T-helper 2 cell treated with Interferon-gamma antibody and Interleukin-4, amounts not matched to agents 5 μg/mL and 100 μg/mL, for 36 hours (primary cell): Measurements from ENCODE around the gene IGLL5.

Source experiments
- DNase-seq: peaks from one replicate; pipeline ENCODE4 v3.0.0; 2021; ENCODE audit warnings: low spot score
- H3K27ac Mint-ChIP-seq: one replicate; pipeline ENCODE4 v1.8.0; 2021; ENCODE audit warnings: mild to moderate bottlenecking, mixed read lengths
- H3K27me3 Mint-ChIP-seq: one replicate; pipeline ENCODE4 v1.8.0; 2021; ENCODE audit warnings: low read depth, mixed read lengths
- H3K36me3 Mint-ChIP-seq: one replicate; pipeline ENCODE4 v1.8.0; 2021; ENCODE audit warnings: low read depth, mixed read lengths
- H3K4me1 Mint-ChIP-seq: one replicate; pipeline ENCODE4 v1.8.0; 2021; ENCODE audit warnings: low read depth, mixed read lengths
- H3K4me3 Mint-ChIP-seq: one replicate; pipeline ENCODE4 v1.8.0; 2022; ENCODE audit warnings: mild to moderate bottlenecking, moderate library complexity, mixed read lengths
- H3K9me3 Mint-ChIP-seq: one replicate; pipeline ENCODE4 v1.8.0; 2021; ENCODE audit warnings: mixed read lengths

IGLL5 gene

GRCh38 chr22:22907551-22908494 lies 20.2 kb downstream of the IGLL5 start:
- H3K27ac Mint-ChIP-seq: no peak overlapping the region
- no peak overlapping the region for H3K4me3 Mint-ChIP-seq
- H3K36me3 Mint-ChIP-seq: no peaks in the 10 kb centered on the region
- no peak for DNase-seq
- peaks cover 2% of the 10 kb centered on the region for H3K4me1 Mint-ChIP-seq
- peaks cover 16% of the 10 kb centered on the region for H3K27me3 Mint-ChIP-seq
- H3K9me3 Mint-ChIP-seq: no peaks in the 10 kb centered on the region

GRCh38 chr22:22908495-22908861 lies 20.9 kb downstream of the IGLL5 start:
- no peaks in the 10 kb centered on the region for H3K9me3 Mint-ChIP-seq
- H3K4me3 Mint-ChIP-seq: no peak overlapping the region
- H3K27ac Mint-ChIP-seq: no peak overlapping the region
- H3K27me3 Mint-ChIP-seq: peaks cover 16% of the 10 kb centered on the region
- DNase-seq: no peak
- no peaks in the 10 kb centered on the region for H3K36me3 Mint-ChIP-seq
- H3K4me1 Mint-ChIP-seq: peaks cover 2% of the 10 kb centered on the region

GRCh38 chr22:22908941-22909604 lies 21.5 kb downstream of the IGLL5 start:
- no peak for DNase-seq
- Mint-ChIP-seq H3K36me3 (no peaks in the 10 kb centered on the region), H3K27ac (no peak overlapping the region), H3K4me3 (no peak overlapping the region), H3K4me1 (peaks cover 2% of the 10 kb centered on the region), H3K9me3 (no peaks in the 10 kb centered on the region), H3K27me3 (peaks cover 16% of the 10 kb centered on the region)

- Mint-ChIP-seq H3K36me3 (no peaks in the 10 kb centered on the region), H3K9me3 (no peaks in the 10 kb centered on the region), H3K4me1 (peaks cover 2% of the 10 kb centered on the region), H3K27ac (no peak overlapping the region), H3K27me3 (peaks cover 19% of the 10 kb centered on the region), H3K4me3 (no peak overlapping the region)
- no peak for DNase-seq
These were observed 22.1 kb downstream of the IGLL5 start for GRCh38 chr22:22909605-22910271.

GRCh38 chr22:22910272-22911240 lies 22.9 kb downstream of the IGLL5 start:
- peaks cover 2% of the 10 kb centered on the region for H3K4me1 Mint-ChIP-seq
- H3K36me3 Mint-ChIP-seq: no peaks in the 10 kb centered on the region
- H3K27me3 Mint-ChIP-seq: peaks cover 19% of the 10 kb centered on the region
- no peak overlapping the region for H3K27ac Mint-ChIP-seq
- H3K4me3 Mint-ChIP-seq: no peak overlapping the region
- H3K9me3 Mint-ChIP-seq: no peaks in the 10 kb centered on the region
- no peak for DNase-seq

GRCh38 chr22:22911327-22912134 lies 23.9 kb downstream of the IGLL5 start:
- no peak overlapping the region for H3K27ac Mint-ChIP-seq
- no peaks in the 10 kb centered on the region for H3K9me3 Mint-ChIP-seq
- H3K4me3 Mint-ChIP-seq: no peak overlapping the region
- peaks cover 2% of the 10 kb centered on the region for H3K4me1 Mint-ChIP-seq
- peaks cover 23% of the 10 kb centered on the region for H3K27me3 Mint-ChIP-seq
- H3K36me3 Mint-ChIP-seq: no peaks in the 10 kb centered on the region
- DNase-seq: no peak

GRCh38 chr22:22912135-22912987 lies 24.7 kb downstream of the IGLL5 start:
- no peak overlapping the region for H3K27ac Mint-ChIP-seq
- no peaks in the 10 kb centered on the region for H3K36me3 Mint-ChIP-seq
- H3K4me1 Mint-ChIP-seq: peaks cover 2% of the 10 kb centered on the region
- no peaks in the 10 kb centered on the region for H3K9me3 Mint-ChIP-seq
- no peak overlapping the region for H3K4me3 Mint-ChIP-seq
- H3K27me3 Mint-ChIP-seq: peaks cover 23% of the 10 kb centered on the region
- no peak for DNase-seq

- H3K27me3 Mint-ChIP-seq: peaks cover 23% of the 10 kb centered on the region
- H3K27ac Mint-ChIP-seq: no peak overlapping the region
- no peaks in the 10 kb centered on the region for H3K36me3 Mint-ChIP-seq
- H3K4me3 Mint-ChIP-seq: no peak overlapping the region
- no peak for DNase-seq
- H3K4me1 Mint-ChIP-seq: peaks cover 2% of the 10 kb centered on the region
- no peaks in the 10 kb centered on the region for H3K9me3 Mint-ChIP-seq
These were observed 25.3 kb downstream of the IGLL5 start for GRCh38 chr22:22912988-22913253.

GRCh38 chr22:22913989-22914388 lies 26.4 kb downstream of the IGLL5 start:
- Mint-ChIP-seq H3K36me3 (no peaks in the 10 kb centered on the region), H3K4me3 (no peak overlapping the region)

GRCh38 chr22:22914726-22915669 lies 27.4 kb downstream of the IGLL5 start:
- Mint-ChIP-seq H3K27me3 (peaks cover 17% of the 10 kb centered on the region), H3K4me1 (no peaks in the 10 kb centered on the region), H3K27ac (no peak overlapping the region), H3K36me3 (no peaks in the 10 kb centered on the region), H3K4me3 (no peak overlapping the region), H3K9me3 (no peaks in the 10 kb centered on the region)
- no peak for DNase-seq

More at GRCh38 chr22:22913989-22914388, 26.4 kb downstream of the IGLL5 start:
- no peak for DNase-seq
- Mint-ChIP-seq H3K27me3 (peaks cover 20% of the 10 kb centered on the region), H3K9me3 (no peaks in the 10 kb centered on the region), H3K27ac (no peak overlapping the region), H3K4me1 (peaks cover 2% of the 10 kb centered on the region)

- H3K27me3 Mint-ChIP-seq: peaks cover 15% of the 10 kb centered on the region
- H3K4me1 Mint-ChIP-seq: no peaks in the 10 kb centered on the region
- no peak overlapping the region for H3K4me3 Mint-ChIP-seq
- DNase-seq: no peak
- H3K9me3 Mint-ChIP-seq: no peaks in the 10 kb centered on the region
- H3K36me3 Mint-ChIP-seq: no peaks in the 10 kb centered on the region
- H3K27ac Mint-ChIP-seq: no peak overlapping the region
These were observed 28.0 kb downstream of the IGLL5 start for GRCh38 chr22:22915670-22916035.
